GM06990 (cell line): ENCODE data around the gene NOL4L.

ENCODE experiments used
- DNase-seq: peaks from one replicate; pipeline ENCODE4 v3.0.0-alpha.2; 2011; ENCODE audit not compliant: insufficient read length; ENCODE audit errors: extremely low read depth
- H3K27me3 ChIP-seq: replicated peaks from 2 replicates; pipeline ENCODE4 v1.6.0; 2011; ENCODE audit warnings: low read length; ENCODE audit not compliant: control insufficient read depth, insufficient read depth
- H3K36me3 ChIP-seq: 2 replicates; pipeline ENCODE4 v1.5.1; 2011; ENCODE audit warnings: low read length; ENCODE audit not compliant: control insufficient read depth, insufficient read depth
- H3K4me3 ChIP-seq: replicated peaks from 2 replicates; pipeline ENCODE4 v1.5.1; 2011; ENCODE audit warnings: low read depth, mild to moderate bottlenecking, control low read depth, low read length
- TF ChIP-seq, protein P1 (sequence below): IDR thresholded peaks from 2 replicates; pipeline ENCODE4 v1.5.1; 2011; ENCODE audit warnings: low read length, control low read depth, mild to moderate bottlenecking, inconsistent platforms; ENCODE audit not compliant: insufficient read depth, poor library complexity, severe bottlenecking

Gene NOL4L

DNA sequence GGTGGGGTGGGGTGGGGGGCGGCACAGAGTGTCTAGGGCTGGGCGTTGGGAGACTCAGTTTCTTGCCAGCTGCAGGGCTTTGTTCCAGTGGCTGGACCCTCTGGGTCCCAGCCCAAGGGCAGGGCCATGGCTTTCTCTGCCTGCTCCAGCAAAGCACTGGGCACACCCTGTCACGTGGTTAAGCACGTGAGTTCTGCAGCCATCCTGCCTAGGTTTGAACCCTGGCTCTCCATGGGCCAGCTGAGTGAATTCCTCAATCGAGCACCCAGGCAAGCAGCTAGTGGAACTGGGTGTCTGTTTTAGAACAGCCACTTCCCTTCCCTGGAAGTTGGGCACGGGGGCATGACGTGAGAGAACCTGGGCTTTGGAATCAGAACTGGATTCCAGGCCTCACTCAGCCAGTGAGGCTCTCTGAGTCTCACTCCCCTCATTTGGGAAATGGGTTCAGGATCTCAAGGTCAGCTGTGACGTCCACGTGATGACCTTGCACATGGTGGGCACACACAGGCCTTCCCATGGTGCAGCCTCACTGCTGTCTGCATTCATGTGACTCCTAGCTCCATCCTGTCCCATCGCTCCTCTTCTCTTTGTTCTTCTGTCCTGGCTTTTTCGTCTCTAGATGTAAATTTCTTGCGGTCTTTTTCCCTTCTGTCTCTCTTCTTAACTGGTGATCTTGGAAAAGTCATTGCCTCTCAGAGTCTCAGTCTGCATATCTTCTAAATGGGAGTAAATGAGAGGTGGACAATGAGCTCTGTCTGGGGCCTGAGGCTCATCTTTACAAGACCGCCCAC, 45.9 kb downstream of the NOL4L start:
- Histone ChIP-seq H3K4me3 (no peak overlapping the region), H3K27me3 (no peaks in the 10 kb centered on the region), H3K36me3 (no peaks in the 10 kb centered on the region)
- TF ChIP-seq, protein P1, sequence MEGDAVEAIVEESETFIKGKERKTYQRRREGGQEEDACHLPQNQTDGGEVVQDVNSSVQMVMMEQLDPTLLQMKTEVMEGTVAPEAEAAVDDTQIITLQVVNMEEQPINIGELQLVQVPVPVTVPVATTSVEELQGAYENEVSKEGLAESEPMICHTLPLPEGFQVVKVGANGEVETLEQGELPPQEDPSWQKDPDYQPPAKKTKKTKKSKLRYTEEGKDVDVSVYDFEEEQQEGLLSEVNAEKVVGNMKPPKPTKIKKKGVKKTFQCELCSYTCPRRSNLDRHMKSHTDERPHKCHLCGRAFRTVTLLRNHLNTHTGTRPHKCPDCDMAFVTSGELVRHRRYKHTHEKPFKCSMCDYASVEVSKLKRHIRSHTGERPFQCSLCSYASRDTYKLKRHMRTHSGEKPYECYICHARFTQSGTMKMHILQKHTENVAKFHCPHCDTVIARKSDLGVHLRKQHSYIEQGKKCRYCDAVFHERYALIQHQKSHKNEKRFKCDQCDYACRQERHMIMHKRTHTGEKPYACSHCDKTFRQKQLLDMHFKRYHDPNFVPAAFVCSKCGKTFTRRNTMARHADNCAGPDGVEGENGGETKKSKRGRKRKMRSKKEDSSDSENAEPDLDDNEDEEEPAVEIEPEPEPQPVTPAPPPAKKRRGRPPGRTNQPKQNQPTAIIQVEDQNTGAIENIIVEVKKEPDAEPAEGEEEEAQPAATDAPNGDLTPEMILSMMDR = no peak
- DNase-seq = no peak

DNA sequence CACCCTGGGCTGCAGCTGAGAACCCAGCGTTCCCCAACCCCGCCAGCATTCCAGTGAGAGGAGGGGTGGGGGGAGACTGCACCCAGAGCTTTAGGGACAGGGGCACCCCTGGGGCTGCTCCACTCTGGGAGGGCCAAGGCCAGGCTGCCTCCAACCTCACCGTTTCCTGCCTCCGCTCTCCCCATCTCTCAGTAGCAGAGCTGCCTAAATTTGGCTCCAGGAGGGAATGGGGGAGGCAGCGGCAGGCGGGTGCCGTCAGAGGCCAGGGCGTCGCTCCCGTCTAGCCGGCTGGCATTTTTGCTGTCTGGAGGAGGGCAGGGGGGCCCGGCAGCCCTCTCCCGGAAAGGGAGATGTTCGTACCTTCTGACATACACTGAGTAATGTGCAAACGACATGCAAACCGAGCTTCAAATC, 46.6 kb downstream of the NOL4L start:
- TF ChIP-seq, protein P1 = no peak
- no peak for DNase-seq
- H3K4me3 ChIP-seq = no peak overlapping the region
- no peaks in the 10 kb centered on the region for H3K27me3 ChIP-seq
- no peaks in the 10 kb centered on the region for H3K36me3 ChIP-seq

DNA sequence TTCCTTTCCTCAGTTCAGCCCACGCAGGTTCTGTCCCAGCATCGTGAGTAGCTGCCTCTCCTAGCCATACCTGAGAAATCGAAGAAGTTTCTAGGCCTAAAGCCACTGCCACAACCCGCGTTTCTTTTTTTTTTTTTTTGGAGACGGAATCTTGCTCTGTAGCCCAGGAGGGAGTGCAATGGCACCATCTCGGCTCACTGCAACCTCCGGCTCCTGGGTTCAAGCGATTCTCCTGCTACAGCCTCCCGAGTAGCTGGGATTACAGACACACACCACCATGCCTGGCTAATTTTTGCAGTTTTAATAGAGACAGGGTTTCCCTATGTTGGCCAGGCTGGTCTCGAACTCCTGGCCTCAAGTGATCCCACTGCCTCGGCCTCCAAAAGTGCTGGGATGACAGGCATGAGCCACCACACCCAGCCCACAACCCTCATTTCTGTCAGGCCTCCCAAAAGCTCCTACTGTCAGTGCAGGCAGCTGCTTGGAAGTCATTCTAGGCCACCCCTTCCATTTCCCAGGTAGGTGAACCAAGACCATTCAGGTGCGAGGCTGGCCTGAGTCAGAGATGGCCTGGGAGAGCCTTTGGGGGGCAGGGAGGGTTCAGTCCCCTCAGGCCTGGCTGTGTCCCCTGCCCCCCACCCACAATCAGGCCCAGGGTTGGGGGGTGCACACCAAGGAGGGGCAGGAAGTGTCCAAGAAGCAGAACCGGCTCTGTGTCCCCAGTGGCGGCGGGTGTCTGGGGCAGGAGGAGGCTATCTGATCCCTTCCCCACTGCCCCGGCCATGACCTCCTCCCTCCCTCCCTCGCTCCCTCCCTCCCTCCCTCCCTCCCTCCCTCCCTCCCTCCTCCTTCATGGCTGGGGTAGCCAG, 47.2 kb downstream of the NOL4L start:
- peak overlapping the region; percentile 63 for H3K4me3 ChIP-seq

DNA sequence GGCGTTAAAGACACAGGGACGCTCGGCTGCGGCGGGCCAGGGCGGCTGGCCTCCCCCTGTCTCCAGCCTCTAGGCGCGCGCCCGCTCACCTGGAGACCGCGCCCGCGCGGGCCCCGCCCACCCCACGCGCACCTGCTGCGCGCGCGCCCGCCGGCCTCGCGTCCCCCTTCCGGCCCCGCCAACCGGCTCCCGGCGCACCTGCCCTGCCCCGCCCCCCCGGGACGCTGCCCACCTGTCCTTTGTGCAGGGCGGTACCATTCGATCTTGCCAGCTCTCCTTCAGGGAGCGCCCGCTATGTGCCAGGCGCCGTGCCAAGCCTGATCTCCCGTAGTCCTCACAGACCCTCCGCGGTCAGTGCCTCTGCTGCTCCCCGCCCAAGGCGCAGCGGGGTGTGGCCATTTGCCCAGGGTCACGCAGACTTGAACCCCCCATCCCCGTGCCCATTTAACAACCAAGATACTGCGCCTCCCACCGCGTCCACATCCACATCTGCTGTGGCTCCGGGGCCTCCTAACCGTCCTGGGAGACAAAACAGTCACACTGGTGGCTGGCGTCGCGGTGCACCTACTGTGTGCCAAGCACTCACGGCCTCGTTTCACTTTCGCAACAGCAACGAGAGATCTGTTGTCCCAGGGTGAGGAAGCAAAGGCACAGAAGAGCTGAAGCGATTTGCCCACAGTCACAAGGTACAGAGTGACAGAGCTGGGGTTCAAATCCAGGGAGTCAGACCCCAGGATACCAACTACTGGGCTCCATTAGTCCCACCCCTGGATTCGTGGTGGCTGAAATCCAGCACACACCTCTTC, 48.1 kb downstream of the NOL4L start:
- TF ChIP-seq, protein P1 = no peak
- Histone ChIP-seq H3K36me3 (no peaks in the 10 kb centered on the region), H3K27me3 (no peaks in the 10 kb centered on the region), H3K4me3 (peak overlapping the region; percentile 63)
- DNase-seq = peak; percentile 67

More for the DNA sequence above, 47.2 kb downstream of the NOL4L start:
- TF ChIP-seq, protein P1 = no peak
- Histone ChIP-seq H3K36me3 (no peaks in the 10 kb centered on the region), H3K27me3 (no peaks in the 10 kb centered on the region)
- DNase-seq = no peak

DNA sequence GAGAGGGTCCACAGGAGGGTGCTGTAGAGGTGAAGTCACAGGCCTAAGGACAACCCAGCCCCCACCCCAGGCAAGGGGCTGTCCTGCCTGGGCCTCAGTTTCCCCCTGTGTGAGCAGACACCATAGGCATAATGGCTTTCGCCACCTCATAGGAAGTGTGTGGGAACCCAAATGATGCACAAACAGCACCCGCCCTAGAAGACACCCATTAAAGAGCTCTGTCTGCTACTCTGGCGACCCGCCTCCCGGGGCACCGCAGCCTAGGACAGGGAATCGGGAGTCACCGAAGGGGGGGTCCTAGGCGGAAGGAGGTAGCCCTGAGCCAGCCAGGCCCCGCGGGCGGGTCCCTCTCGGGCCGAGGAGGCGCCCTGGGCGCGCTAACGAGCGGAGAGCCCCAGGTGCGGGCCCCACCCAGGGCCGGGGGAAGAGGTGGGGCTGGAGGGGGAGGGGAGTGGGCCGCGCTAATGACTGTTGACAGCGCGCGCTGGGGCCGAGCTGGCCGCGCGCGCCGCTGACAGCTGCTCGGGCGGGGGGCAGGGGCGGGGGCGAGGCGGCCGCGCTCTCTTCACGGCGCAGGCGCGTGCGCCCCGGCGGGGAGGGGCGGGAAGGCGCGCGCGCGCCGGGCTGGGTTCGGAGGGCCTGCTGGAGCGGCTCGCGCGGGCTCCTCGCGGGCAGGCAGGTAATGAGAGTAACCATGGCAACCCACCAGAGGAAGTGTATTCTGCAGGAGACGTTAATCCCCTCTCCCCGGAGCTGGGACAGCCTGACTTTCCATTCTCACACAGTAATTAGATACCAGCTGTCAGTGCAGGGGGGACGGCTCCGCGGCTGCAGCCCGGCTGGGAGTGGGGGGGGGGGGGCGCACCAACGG, 48.9 kb downstream of the NOL4L start:
- peak; percentile 87 for DNase-seq
- Histone ChIP-seq H3K4me3 (peak overlapping the region; percentile 63), H3K36me3 (no peaks in the 10 kb centered on the region), H3K27me3 (no peaks in the 10 kb centered on the region)
- TF ChIP-seq, protein P1 = no peak
